ELF-1 (cell line): ENCODE data around the gene RND1.

ENCODE experiments used
- DNase-seq: peaks from one replicate; pipeline ENCODE4 v3.0.0-alpha.2; 2016; ENCODE audit warnings: low read depth, low spot score

Gene RND1

DNA sequence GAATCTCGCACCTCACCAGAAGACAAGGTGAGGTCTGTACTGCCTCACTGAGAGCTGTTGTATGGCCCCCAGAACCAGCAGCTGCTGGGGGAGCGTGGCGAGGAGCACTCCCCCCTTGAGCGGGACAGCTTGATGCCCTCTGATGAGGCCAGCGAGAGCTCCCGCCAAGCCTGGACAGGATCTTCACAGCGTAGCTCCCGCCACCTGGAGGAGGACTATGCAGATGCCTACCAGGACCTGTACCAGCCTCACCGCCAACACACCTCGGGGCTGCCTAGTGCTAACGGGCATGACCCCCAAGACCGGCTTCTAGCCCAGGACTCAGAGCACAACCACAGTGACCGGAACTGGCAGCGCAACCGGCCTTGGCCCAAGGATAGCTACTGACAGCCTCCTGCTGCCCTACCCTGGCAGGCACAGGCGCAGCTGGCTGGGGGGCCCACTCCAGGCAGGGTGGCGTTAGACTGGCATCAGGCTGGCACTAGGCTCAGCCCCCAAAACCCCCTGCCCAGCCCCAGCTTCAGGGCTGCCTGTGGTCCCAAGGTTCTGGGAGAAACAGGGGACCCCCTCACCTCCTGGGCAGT, 38.1 kb downstream of the RND1 start:
- no peak for DNase-seq

- no peak for DNase-seq
Measured at GRCh38 chr12:48827026-48827425, 38.6 kb downstream of the RND1 start.

- no peak for DNase-seq
Measured at GRCh38 chr12:48826209-48826855, 39.3 kb downstream of the RND1 start.

GRCh38 chr12:48824905-48825304, 40.8 kb downstream of the RND1 start:
- DNase-seq: no peak

- DNase-seq: no peak
Measured at GRCh38 chr12:48824112-48824511, 41.6 kb downstream of the RND1 start.

DNA sequence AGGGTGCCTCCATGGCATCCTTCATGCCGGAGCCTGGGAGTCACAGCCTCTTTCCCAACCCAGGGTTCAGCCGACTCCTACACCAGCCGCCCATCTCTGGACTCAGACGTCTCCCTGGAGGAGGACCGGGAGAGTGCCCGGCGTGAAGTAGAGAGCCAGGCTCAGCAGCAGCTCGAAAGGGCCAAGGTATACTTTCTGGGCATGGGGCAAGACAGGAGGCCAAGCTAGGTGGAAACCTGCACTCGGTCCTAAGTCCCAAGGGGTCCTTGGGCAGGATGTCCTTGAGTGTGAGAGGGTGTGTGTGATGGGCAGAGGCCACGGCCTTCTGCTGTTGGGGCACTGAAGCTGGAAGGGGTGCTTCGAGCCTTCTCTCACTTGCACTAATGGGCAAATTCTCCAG, 42.4 kb downstream of the RND1 start:
- no peak for DNase-seq

DNA sequence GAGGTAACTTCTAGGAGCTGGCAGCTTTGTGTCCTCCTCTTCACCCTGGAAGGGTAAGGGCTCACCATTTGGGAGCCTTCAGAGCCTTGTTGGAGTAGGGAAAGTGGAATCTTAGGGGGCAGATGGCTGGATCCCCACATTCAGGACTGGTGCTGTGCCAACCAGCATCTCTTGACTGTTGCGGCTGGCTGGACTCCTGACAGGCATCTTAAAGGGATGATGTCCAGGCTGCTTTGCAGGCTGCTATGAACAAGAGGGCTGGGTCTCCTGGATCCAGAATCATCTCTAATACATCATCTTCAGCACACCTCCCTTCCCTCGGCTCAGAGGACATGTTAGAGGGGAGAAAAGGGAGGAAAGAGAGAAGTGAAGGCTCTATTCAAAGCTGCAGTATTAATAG, 43.0 kb downstream of the RND1 start:
- no peak for DNase-seq

DNA sequence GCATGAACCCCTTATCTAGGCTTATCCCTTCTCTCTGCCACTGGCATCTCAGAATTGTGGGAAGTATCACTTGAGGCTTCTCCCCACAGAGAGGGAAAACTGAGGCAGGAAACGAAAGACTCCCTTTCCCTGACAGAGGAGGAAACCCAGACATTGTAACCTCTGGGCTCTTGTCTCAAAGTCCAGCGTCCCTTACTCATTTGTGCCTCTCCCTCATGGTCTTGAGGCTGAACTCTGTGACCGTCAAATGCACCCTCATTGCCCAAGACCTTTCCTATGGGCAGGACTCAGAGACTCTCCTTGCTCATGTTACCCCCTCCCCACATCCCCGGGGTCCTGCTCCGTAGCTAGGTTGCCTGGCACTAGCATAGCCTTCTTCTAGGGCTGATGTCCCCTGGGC, 43.5 kb downstream of the RND1 start:
- DNase-seq: no peak

- DNase-seq: no peak
Measured at GRCh38 chr12:48819986-48820725, 45.5 kb downstream of the RND1 start.

DNA sequence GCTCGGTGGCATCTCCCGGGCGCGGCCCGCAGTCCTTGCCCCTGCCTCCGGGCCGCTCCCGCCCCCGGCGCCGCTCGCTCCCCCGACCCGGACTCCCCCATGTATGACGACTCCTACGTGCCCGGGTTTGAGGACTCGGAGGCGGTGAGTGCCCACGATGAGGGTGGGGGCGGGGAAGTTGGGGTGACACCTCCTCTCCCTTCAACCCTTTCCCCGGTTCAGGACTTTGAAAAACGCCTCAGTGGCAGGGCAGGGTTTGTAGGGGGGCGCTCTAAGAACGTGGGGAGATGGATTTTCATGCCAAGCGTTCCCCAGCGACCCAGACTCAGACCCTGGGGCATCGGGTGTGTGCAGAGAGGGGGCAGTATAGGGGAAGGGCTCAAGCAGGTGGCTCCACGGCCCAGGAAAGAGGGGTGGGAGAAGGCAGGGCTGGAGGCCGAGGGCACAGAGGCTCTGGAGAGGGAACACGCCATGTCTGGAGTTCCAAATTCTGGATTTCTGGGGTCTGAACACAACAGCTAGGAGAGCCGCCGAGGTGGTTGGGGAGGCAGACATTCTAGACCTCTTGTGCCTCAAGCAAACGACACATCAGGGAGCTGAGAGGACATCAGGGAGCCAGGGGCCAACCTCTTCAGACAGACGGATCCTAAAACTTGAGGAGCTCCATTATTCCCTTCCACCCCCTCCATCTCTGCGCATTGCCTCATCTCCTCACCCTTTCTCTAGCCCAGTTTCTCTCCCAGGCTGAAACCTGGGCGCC, 46.7 kb downstream of the RND1 start:
- DNase-seq: peak; percentile 71

GRCh38 chr12:48817873-48818830, 47.5 kb downstream of the RND1 start, which contains the start of gene CACNB3:
Gene CACNB3, plus strand, starts transcription at chr12:48818496. Its CDS starts 434 bp downstream, at chr12:48818930.
- DNase-seq: peak; percentile 76

GRCh38 chr12:48816143-48816854, 49.4 kb downstream of the RND1 start:
- DNase-seq: no peak

DNA sequence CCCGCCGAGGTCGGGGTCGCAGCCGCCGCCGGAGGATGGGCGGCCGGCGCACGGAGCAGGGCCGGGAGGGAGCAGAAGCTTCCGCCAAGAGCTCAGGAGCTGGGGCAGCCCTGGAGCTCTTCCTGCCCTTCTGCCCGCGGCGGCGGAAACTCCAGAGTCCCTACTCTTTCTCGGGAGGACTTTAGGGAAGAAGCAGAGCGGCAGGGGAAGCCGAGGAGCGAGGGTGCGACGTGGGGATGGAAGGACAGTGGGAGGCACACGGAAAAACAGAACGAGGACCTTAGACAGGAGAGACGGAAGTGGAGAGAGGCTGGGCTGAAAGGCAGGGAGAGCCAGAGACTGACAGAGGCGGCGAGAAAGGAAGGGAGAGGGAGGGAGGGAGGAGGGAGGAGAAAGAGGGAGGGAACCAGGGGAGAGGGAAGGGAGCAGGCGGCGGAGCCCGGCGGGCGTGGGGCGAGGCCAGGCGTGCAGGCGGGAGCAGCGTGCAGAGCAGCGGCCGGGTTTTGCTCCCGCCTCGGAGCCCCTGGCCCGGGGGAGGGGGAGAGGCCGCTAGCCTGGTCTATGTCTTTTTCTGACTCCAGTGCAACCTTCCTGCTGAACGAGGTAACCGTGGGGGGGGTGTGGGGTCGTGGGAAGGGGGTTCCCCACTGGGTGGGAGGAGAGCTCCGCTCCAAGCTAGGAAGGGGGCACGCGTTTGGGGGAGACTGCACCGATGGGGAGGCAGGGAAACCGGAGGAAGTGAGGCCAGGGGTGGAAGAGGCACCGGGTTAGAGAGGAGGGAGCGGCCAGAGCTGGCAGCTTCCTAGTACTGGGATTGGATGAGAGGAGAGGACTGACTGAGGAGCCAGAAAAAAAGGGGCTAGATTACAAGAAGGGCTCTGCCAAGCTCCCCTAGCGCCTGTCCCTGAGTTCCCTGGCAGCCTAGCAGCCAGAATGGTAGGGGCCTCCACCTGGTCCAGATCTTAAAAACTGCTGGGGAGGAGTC, 50.3 kb downstream of the RND1 start:
- DNase-seq: peak; percentile 89

- peak; percentile 83 for DNase-seq
Measured at GRCh38 chr12:48814262-48815125, 51.2 kb downstream of the RND1 start.

DNA sequence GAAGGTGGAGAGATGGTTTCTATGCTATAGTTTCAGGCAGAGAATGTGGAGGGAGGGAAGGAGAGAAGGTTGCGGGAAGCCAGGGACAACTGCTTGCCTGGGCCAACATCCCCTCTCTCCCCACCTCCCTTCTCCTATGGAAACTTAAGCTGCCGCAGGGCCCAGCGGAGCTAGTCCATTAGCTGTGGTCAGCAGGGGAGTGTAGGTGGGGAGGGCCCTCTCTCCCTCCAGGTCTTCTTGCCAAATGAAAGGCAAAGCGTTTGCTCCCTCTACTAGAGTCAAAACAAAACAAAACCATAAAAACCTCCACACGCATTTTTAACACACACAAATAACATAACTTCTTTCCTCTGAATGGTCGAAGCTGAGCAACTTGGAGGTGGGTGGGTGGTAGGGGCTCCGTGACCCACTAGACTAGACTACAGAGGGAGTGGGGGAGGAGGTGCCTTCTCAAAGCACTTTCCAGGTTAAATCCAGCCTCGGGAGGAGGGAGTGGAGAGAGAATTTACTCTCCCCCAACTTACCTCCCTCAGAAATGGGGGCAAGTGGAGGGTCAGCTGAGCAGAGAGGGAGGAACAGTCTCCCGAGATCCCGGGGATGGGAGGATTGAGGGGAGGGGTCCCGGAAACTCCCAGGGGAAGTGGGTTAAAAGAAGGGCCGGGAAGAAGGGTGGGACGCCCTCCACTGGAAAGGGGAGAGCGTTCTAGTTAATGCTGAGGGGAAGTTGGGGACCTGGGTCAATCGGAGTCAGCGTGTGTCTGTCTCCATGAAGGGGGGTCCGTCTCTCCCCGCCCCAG, 52.0 kb downstream of the RND1 start:
- DNase-seq: peak; percentile 85

DNA sequence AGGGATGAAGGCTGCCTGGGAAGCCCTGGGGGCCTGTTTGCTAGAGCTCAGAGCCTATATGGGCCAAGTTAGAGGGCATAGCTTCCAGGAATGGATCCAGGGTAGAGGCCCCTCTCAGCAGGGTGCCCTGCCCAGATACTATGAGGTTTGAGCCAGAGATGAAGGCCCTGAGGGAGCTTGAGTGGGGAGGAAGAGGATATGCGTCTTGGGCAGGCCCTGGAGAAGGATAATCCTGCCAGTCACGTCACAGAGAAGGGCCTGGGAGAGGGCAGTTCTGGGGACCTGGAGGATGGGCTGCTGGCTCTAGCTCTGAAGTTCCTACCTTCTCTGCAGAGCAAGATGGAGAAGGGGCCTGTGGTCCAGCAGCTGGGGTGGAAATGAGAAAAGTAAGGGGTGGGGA, 53.3 kb downstream of the RND1 start:
- no peak for DNase-seq

- no peak for DNase-seq
Measured at GRCh38 chr12:48811437-48812090, 54.1 kb downstream of the RND1 start.
